RWPE1 (cell line): ENCODE data around the gene P2RX4.

Experiments
- CTCF ChIA-PET: fragments of 350-600 bp; sonication (Branson Sonifier 250); formaldehyde crosslinking; extraction: SDS; loops from one replicate; lab custom pipeline; 2021; lab: Yijun Ruan, JAX
- POLR2A ChIA-PET: fragments of 400-600 bp; formaldehyde crosslinking; extraction: SDS; loops from one replicate; lab custom pipeline; 2020; ENCODE audit warnings: antibody characterized with exemption; ENCODE audit not compliant: low non-redundant PET; lab: Yijun Ruan, JAX
- DNase-seq: peaks from one replicate; pipeline ENCODE4 v3.0.0; 2012; ENCODE audit warnings: low spot score
- H3K27ac ChIP-seq: fragments of 450-650 bp; 2 replicates; pipeline ENCODE4 v1.5.1; 2017
- CTCF ChIP-seq: fragments of 450-650 bp; conservative IDR thresholded peaks from 2 replicates; pipeline ENCODE4 v1.5.1; 2017; ENCODE audit warnings: low read depth, mild to moderate bottlenecking

The P2RX4 gene

GRCh38 chr12:121232163-121232562 lies 22.2 kb downstream of the P2RX4 start:
- ChIA-PET CTCF (no interaction called here), POLR2A (no interaction called here)

GRCh38 chr12:121232977-121233627 lies 23.2 kb downstream of the P2RX4 start:
- H3K27ac ChIP-seq: no peak overlapping the region; the same call in 1 of the 2 replicates
- no peak for DNase-seq
- CTCF ChIA-PET: no interaction called here
- POLR2A ChIA-PET: no interaction called here
- TF ChIP-seq CTCF: no peak

More at GRCh38 chr12:121232163-121232562, 22.2 kb downstream of the P2RX4 start:
- H3K27ac ChIP-seq: no peak overlapping the region
- DNase-seq: no peak
- TF ChIP-seq CTCF: no peak

- H3K27ac ChIP-seq: no peak overlapping the region; the same call in 1 of the 2 replicates
- POLR2A ChIA-PET: no interaction called here
- TF ChIP-seq CTCF: no peak
- CTCF ChIA-PET: no interaction called here
- no peak for DNase-seq
Observed at GRCh38 chr12:121233628-121234020, 23.7 kb downstream of the P2RX4 start.

GRCh38 chr12:121236776-121237175 lies 26.8 kb downstream of the P2RX4 start:
- H3K27ac ChIP-seq: no peak overlapping the region
- no peak for DNase-seq
- ChIA-PET POLR2A (no interaction called here), CTCF (interaction anchor here (1.1 kb wide), 1 partner anchor 11 kb away, joined by 3 read pairs; no protein-coding TSS in a partner anchor)
- no peak for TF ChIP-seq CTCF

GRCh38 chr12:121237415-121237814 lies 27.5 kb downstream of the P2RX4 start:
- no peak for TF ChIP-seq CTCF
- H3K27ac ChIP-seq: no peak overlapping the region
- ChIA-PET POLR2A (no interaction called here), CTCF (interaction anchor here (0.6 kb wide), 1 partner anchor 665 kb away, joined by 3 read pairs; no protein-coding TSS in a partner anchor)
- no peak for DNase-seq

GRCh38 chr12:121238086-121238485 lies 28.2 kb downstream of the P2RX4 start:
- TF ChIP-seq CTCF: no peak
- no peak overlapping the region for H3K27ac ChIP-seq
- no peak for DNase-seq
- CTCF ChIA-PET: interaction anchor here (0.6 kb wide), 1 partner anchor 666 kb away, joined by 3 read pairs; no protein-coding TSS in a partner anchor
- POLR2A ChIA-PET: no interaction called here
